Spinal cord (tissue), 10 donors: ENCODE data around the gene PPIF. TPM values are rescaled to one million over a fixed set of nuclear protein-coding genes. Genes with fewer than 3 reads are reported as not detected.

Source experiments
- DNase-seq, 6 donors: peaks; one replicate each; pipeline versions ENCODE4 v3.0.0 to v3.0.0-alpha.2; 2013 to 2015; ENCODE audit warnings: low spot score in 6 of 6, low read depth in 4 of 6
- H3K27ac ChIP-seq: one replicate; pipeline ENCODE4 v1.5.1; 2013; ENCODE audit warnings: low read depth, low read length, control low read depth
- H3K27me3 ChIP-seq: one replicate; pipeline ENCODE4 v1.6.1; 2013; ENCODE audit warnings: low read length; ENCODE audit not compliant: control insufficient read depth, insufficient read depth
- H3K36me3 ChIP-seq: one replicate; pipeline ENCODE4 v1.6.1; 2013; ENCODE audit warnings: low read length; ENCODE audit not compliant: control insufficient read depth, insufficient read depth
- H3K4me1 ChIP-seq: one replicate; pipeline ENCODE4 v1.6.1; 2013; ENCODE audit warnings: low read length; ENCODE audit not compliant: control insufficient read depth, insufficient read depth
- H3K4me3 ChIP-seq: one replicate; pipeline ENCODE4 v1.5.1; 2013; ENCODE audit warnings: low read depth, low read length, control low read depth
- H3K9me3 ChIP-seq: one replicate; pipeline ENCODE4 v1.6.1; 2013; ENCODE audit warnings: low read length; ENCODE audit not compliant: control insufficient read depth, insufficient read depth
- WGBS: methylation state at CpG from one replicate; pipeline ENCODE4 v1.1.5; 2013; ENCODE audit warnings: missing lambda C conversion rate; ENCODE audit not compliant: insufficient coverage; 5-methylcytosine and 5-hydroxymethylcytosine counted together
- polyA plus RNA-seq, 2 donors: library from polyadenylated mRNA; unstranded; fragments of 120-200 nt; gene quantifications; one replicate each; pipeline ENCODE4 v1.2.1, GENCODE V29; 2013; ENCODE audit not compliant: insufficient read length in 2 of 2
- total RNA-seq, 2 donors: library from RNA; depleted of rRNA in 1 of 2; stranded (reverse); fragments of 120-200 nt in 1 of 2; fragments of >200 nt in 1 of 2; gene quantifications; one replicate each; pipeline versions ENCODE4 v1.2.3 to v1.2.4, GENCODE V29; 2013 to 2014
- donor health status: healthy.

The PPIF gene
- total and polyA plus RNA-seq, 4 donors: 20.6 to 49.5 (median 36.1) TPM

DNA sequence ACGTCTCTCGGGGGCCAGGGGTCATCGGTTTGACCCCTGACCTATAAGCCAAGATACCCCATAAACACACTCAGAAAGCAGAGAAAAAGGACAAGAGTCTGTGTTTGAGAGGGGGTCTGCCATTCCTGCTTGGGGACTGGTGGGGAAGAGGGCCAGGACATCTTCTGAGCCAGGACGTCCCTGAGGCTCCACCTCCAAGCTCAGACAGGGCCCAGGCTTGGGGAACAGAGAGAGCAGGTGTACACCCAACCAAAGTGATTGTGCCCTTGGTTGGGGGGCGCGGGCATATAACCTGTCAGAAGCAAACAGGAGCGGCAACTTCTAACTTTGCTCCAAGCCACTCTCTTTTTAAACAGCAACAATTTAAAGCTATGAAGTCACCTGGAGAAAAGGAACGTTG lies 33.9 kb upstream of the PPIF start:
- H3K27ac ChIP-seq: no peak overlapping the region
- H3K27me3 ChIP-seq: no peaks in the 10 kb centered on the region
- H3K4me1 ChIP-seq: peaks cover 58% of the 10 kb centered on the region
- DNase-seq: no peak
- no peaks in the 10 kb centered on the region for H3K9me3 ChIP-seq
- 68% methylated on average over 5 of the region's 8 CpGs for WGBS
- H3K4me3 ChIP-seq: no peak overlapping the region
- H3K36me3 ChIP-seq: peaks cover 75% of the 10 kb centered on the region

DNA sequence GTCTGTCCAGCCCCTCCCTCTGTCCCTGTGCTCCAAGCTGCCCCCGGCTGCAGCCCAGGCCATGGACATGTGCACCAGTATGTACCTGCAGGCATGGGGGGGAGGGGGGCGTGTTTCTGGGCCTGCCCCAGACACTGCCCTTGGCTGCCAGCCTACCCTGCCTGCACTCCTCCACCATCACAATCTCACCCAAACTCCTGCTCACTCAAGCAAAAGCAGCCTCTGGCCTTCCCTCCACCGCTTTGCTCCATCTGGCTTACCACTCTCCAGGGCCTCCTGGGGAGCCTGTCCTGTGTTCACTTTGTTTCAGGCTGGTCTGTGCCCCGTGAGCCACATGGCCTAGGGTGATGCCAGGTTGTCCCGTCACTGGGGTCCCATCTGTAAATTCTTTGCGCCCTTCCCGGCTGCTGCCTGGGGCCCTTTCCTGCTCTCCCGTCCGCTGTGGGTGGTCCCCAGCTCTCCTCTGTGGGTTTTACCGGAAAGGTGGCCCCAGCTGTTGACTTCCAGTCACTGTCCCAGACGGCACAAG lies 33.3 kb upstream of the PPIF start:
- no peaks in the 10 kb centered on the region for H3K27me3 ChIP-seq
- H3K27ac ChIP-seq: no peak overlapping the region
- peaks cover 71% of the 10 kb centered on the region for H3K36me3 ChIP-seq
- WGBS: 57% methylated on average over 10 of the region's 11 CpGs
- H3K4me1 ChIP-seq: peaks cover 57% of the 10 kb centered on the region
- DNase-seq: no peak
- H3K4me3 ChIP-seq: no peak overlapping the region
- no peaks in the 10 kb centered on the region for H3K9me3 ChIP-seq

DNA sequence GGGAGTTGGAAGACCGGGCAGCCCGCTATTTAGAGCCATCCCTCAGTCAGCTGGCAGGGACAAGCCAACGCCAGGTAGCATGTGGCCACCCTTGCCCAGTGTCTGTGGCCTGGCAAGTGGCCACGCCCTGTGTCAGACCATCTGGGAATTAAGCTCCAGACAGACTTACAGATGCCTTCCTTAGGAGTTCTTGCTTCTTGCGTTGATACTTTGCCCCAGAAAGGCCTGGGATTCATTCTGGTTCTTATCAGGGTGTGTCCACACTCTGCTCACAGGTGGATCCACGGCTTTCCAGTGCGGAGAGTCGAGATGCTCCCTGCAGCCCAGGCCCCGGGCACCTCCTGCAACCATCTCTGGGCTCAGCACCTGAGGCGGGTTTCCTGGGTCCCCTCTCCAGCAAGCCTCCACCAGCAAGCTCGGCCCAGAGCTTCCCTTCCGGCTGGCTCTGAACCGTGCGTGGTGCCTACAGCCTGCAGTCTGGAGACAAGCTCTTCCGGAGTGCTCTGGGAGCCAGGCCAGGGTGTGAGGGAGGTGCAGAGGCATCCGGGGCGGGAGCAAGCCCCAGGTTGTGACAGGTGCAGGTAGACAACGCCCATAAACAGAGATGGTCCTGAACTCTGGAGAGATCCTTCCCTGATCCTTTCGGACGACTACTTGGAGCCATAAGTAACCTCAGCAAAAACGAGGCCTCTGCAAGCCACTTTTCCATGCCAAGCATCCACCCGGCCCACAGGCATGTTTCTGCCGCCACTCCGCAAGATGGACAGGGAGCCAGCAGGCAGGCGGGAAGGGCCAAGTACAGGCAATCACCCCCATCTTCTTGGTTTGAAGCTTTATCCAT lies 32.3 kb upstream of the PPIF start:
- no peak for DNase-seq
- Histone ChIP-seq H3K27ac (no peak overlapping the region), H3K4me1 (peaks cover 50% of the 10 kb centered on the region), H3K27me3 (no peaks in the 10 kb centered on the region), H3K9me3 (no peaks in the 10 kb centered on the region), H3K36me3 (peaks cover 61% of the 10 kb centered on the region), H3K4me3 (no peak overlapping the region)
- WGBS: 85% methylated on average over 24 of the region's 25 CpGs

DNA sequence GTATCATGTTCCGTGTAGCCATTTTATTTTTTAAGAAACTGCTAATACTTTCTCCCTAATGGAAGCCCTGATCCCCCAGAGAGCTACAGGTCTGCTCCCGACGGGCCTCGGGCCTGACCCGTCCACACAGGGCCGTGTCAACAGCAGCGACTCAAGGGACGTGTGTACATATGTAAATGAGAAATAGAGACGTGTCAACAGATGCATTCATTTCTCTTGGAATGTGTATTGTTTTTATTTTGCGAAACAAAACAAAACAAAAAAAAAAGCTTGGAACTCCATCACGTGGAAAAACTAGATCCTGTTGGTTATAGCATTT lies 31.7 kb upstream of the PPIF start:
- Histone ChIP-seq H3K36me3 (peaks cover 55% of the 10 kb centered on the region), H3K27ac (no peak overlapping the region), H3K4me3 (no peak overlapping the region), H3K27me3 (no peaks in the 10 kb centered on the region), H3K4me1 (peaks cover 44% of the 10 kb centered on the region), H3K9me3 (no peaks in the 10 kb centered on the region)
- WGBS: 65% methylated on average over 6 of the region's 11 CpGs
- DNase-seq: no peak

- Histone ChIP-seq H3K27me3 (no peaks in the 10 kb centered on the region), H3K4me1 (peaks cover 33% of the 10 kb centered on the region), H3K4me3 (no peak overlapping the region), H3K9me3 (no peaks in the 10 kb centered on the region), H3K27ac (no peak overlapping the region), H3K36me3 (peaks cover 42% of the 10 kb centered on the region)
- WGBS: 40% methylated on average over 11 of the region's 13 CpGs
- DNase-seq: no peak
Observed at GRCh38 chr10:79316671-79317431, 30.4 kb upstream of the PPIF start.

GRCh38 chr10:79318369-79318768 lies 28.9 kb upstream of the PPIF start:
- Histone ChIP-seq H3K4me3 (no peak overlapping the region), H3K27me3 (no peaks in the 10 kb centered on the region), H3K36me3 (peaks cover 27% of the 10 kb centered on the region), H3K4me1 (peaks cover 29% of the 10 kb centered on the region), H3K27ac (no peak overlapping the region), H3K9me3 (no peaks in the 10 kb centered on the region)
- DNase-seq: no peak
- WGBS: 89% methylated on average over 5 of the region's 5 CpGs

DNA sequence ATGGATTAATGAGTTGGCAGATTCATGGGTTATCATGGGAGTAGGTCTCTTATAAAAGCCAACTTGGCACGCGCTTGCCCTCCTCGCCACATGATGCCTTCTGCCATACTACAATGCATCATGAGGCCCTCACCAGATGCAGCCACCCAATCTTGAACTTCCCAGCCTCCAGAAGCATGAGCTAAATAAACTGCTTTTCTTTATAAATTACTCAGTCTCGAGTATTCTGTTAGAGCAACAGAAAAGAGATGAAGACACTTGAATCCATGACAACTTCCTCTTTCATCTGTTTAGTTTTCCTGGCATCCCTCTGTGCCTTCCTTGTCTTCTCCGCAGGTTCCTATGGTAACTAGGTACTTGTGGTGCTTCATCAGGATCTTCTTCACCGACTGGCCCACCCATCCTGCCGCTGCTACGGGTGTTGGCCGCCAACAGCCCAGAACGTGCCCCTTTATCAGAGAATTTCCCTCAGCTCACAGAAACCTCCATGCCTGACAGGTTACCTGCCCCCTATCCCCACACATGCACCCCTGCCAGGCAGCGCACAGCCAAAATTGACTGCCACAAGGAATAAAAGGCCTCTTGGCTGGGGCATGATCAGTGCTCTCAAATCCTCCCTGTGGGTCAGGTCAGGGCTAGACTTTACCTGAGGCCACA lies 28.0 kb upstream of the PPIF start:
- H3K27me3 ChIP-seq: no peaks in the 10 kb centered on the region
- H3K4me3 ChIP-seq: no peak overlapping the region
- H3K9me3 ChIP-seq: no peaks in the 10 kb centered on the region
- peaks cover 18% of the 10 kb centered on the region for H3K36me3 ChIP-seq
- peaks cover 22% of the 10 kb centered on the region for H3K4me1 ChIP-seq
- no peak for DNase-seq
- H3K27ac ChIP-seq: no peak overlapping the region
- WGBS: 73% methylated on average over 7 of the region's 11 CpGs

GRCh38 chr10:79320316-79320715 lies 27.0 kb upstream of the PPIF start:
- Histone ChIP-seq H3K36me3 (peaks cover 9% of the 10 kb centered on the region), H3K4me3 (no peak overlapping the region), H3K27ac (no peak overlapping the region), H3K9me3 (no peaks in the 10 kb centered on the region), H3K27me3 (no peaks in the 10 kb centered on the region), H3K4me1 (peaks cover 22% of the 10 kb centered on the region)
- 94% methylated on average over 2 of the region's 2 CpGs for WGBS
- no peak for DNase-seq

DNA sequence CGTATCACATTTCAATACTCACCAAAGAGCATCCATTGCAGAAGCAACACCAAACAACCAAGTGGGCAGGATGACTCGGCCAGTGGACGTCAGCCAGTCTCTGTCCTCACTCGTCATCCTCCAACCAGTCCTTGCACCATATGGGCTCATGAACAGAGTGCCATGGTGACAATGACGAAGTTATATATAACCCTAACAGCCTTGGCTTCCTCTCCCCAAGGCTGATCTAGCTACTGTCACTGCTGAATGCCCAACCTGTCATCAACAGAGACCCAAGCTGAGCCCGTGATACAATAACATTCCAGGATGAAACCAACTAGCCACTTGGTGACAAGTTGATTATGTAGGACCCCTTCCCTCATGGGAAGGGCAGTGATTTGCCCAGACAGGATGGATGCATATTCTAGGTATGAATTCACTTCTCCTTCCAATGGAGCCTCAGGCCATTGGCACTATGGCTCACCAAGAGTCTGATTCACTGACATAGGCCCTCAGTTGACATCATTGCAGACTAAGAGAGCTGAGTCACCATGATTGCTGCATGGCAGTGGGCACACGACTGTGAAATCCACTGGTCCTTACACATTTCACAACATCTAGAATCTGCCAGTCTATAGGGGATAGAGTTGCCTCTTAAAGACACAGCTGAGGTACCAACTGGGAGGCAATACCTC lies 26.3 kb upstream of the PPIF start:
- Histone ChIP-seq H3K27me3 (no peaks in the 10 kb centered on the region), H3K9me3 (no peaks in the 10 kb centered on the region), H3K36me3 (peaks cover 6% of the 10 kb centered on the region), H3K27ac (no peak overlapping the region), H3K4me1 (peaks cover 22% of the 10 kb centered on the region), H3K4me3 (no peak overlapping the region)
- no peak for DNase-seq
- WGBS: 83% methylated on average over 5 of the region's 7 CpGs
